CD4-positive, alpha-beta T cell (primary cell): ENCODE results near the gene CIZ1. TPM values are rescaled to one million over a fixed set of nuclear protein-coding genes. Genes with fewer than 3 reads are reported as not detected.
A peak's percentile ranks its signal among the peaks of the same experiment; 100 is the strongest.

Source experiments
- ATAC-seq: fragments of 200-7000 bp; cut with Tn5 transposase; one replicate; pipeline ENCODE4 v1.10.0; 2022; ENCODE audit warnings: mild to moderate bottlenecking; ENCODE audit not compliant: poor library complexity
- CTCF ChIA-PET: fragments of 350-600 bp; sonication (Branson Sonifier 250); formaldehyde crosslinking; loops from one replicate; lab custom pipeline; 2021; ENCODE audit warnings: antibody characterized with exemption, inconsistent platforms; lab: Charles Lee
- POLR2A ChIA-PET: fragments of 350-600 bp; sonication (Branson Sonifier 250); formaldehyde crosslinking; loops from one replicate; lab custom pipeline; 2021; ENCODE audit warnings: antibody characterized with exemption, inconsistent platforms; lab: Charles Lee
- DNase-seq, 14 experiments: peaks; one replicate each; pipeline ENCODE4 v3.0.0-alpha.2; 2013 to 2020; ENCODE audit warnings: mixed read lengths in 2 of 14
- H3K27ac ChIP-seq, 2 donors: one replicate each; pipeline versions ENCODE4 v1.5.1 to v1.7.0; 2013; ENCODE audit warnings: low read length in 2 of 2, low read depth in 1 of 2, mild to moderate bottlenecking in 1 of 2
- H3K27me3 ChIP-seq, 2 experiments: 1 replicate in 1 of 2; 2 replicates in 1 of 2; pipeline versions ENCODE4 v1.6.1 to v1.7.0; 2013; ENCODE audit warnings: low read length in 2 of 2, control low read depth in 1 of 2, mild to moderate bottlenecking in 1 of 2, moderate library complexity in 1 of 2; ENCODE audit not compliant: insufficient read depth in 2 of 2, control insufficient read depth in 1 of 2
- H3K36me3 ChIP-seq: one replicate; pipeline ENCODE4 v1.6.1; 2013; ENCODE audit warnings: low read length, control low read depth; ENCODE audit not compliant: insufficient read depth
- H3K4me1 ChIP-seq: one replicate; pipeline ENCODE4 v1.6.1; 2013; ENCODE audit warnings: low read length, control low read depth; ENCODE audit not compliant: insufficient read depth
- H3K4me3 ChIP-seq: one replicate; pipeline ENCODE4 v1.5.1; 2013; ENCODE audit warnings: mild to moderate bottlenecking, low read length, moderate library complexity
- H3K9me3 ChIP-seq, 2 experiments: 1 replicate in 1 of 2; 2 replicates in 1 of 2; pipeline versions ENCODE4 v1.6.1 to v1.7.0; 2013; ENCODE audit warnings: low read length in 2 of 2, mild to moderate bottlenecking in 2 of 2, control low read depth in 1 of 2, moderate library complexity in 1 of 2; ENCODE audit not compliant: control insufficient read depth in 1 of 2, insufficient read depth in 1 of 2
- H3K27ac Mint-ChIP-seq: one replicate; pipeline ENCODE4 v1.8.0; 2020; ENCODE audit warnings: mixed read lengths
- H3K27me3 Mint-ChIP-seq: one replicate; pipeline ENCODE4 v1.8.0; 2021; ENCODE audit warnings: mixed read lengths
- H3K36me3 Mint-ChIP-seq: one replicate; pipeline ENCODE4 v1.8.0; 2021; ENCODE audit warnings: low read depth, mixed read lengths
- H3K4me1 Mint-ChIP-seq: one replicate; pipeline ENCODE4 v1.8.0; 2021; ENCODE audit warnings: low read depth, mixed read lengths
- H3K4me3 Mint-ChIP-seq: one replicate; pipeline ENCODE4 v1.8.0; 2020; ENCODE audit warnings: mild to moderate bottlenecking, mixed read lengths
- H3K9me3 Mint-ChIP-seq: one replicate; pipeline ENCODE4 v1.8.0; 2020; ENCODE audit warnings: mixed read lengths
- CTCF ChIP-seq: fragments of 200-600 bp; IDR thresholded peaks from one replicate; pipeline ENCODE4 v1.8.0; 2022; ENCODE audit warnings: antibody characterized with exemption, mild to moderate bottlenecking
- intact Hi-C, 2 experiments: fragments of 100-400 bp; cut with DNase I in 1 of 2; cut with micrococcal nuclease in 1 of 2; formaldehyde crosslinking; loops; one replicate each; pipeline versions ENCODE4 v1.15.1 to v1.9.0; 2023 to 2025; cut with DNase I, micrococcal nuclease
- total RNA-seq, 174 experiments: library from RNA in 2 of 174; stranded (reverse) in 2 of 174; gene quantifications; one replicate each; pipeline ENCODE4 v1.2.3 and lab custom pipeline; 2021 to 2026

The CIZ1 gene
- total RNA-seq, 2 experiments from 2014 or later, result 106 to 107 TPM

- no peaks in the 10 kb centered on the region for H3K27me3 ChIP-seq
- Mint-ChIP-seq H3K4me3 (no peak overlapping the region), H3K9me3 (no peaks in the 10 kb centered on the region), H3K27ac (no peak overlapping the region), H3K36me3 (peaks cover 63% of the 10 kb centered on the region), H3K4me1 (peaks cover 7% of the 10 kb centered on the region), H3K27me3 (no peaks in the 10 kb centered on the region)
- POLR2A ChIA-PET, result no interaction called here
- peak overlapping the region in 1 of 2 donors; percentile 3 for H3K27ac ChIP-seq
- CTCF ChIA-PET, result no interaction called here
- intact Hi-C loops, result no loop called here
- no peak overlapping the region for H3K4me3 ChIP-seq
- H3K36me3 ChIP-seq, result peaks cover 66% of the 10 kb centered on the region
- ATAC-seq, result no peak
- TF ChIP-seq CTCF, result no peak
- peaks cover under 1% of the 10 kb centered on the region for H3K4me1 ChIP-seq
- H3K9me3 ChIP-seq, result no peaks in the 10 kb centered on the region
- DNase-seq, result no peak
These were observed 24.2 kb downstream of the CIZ1 start for GRCh38 chr9:128167209-128167608.

DNA sequence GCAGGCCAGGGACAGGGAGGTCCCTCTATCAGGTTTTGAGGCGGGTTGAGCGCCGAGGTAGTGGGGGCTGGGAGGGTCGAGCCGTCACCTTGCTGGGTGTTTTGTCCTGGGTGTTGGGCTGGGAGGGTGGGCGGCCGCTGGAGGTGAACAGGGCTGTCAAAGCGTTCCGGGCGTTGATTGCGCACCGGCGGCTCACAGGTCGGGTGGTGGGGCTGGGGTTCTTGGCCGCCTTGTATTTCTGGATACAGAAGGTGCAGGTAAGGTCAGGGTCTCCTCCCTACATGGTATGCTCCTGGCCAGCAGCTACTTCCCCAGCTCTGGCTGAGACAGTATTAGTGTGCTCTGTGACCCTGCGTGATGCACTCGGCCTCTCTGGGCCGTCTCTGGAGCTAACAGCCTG is 25.2 kb downstream of the CIZ1 start:
- H3K36me3 Mint-ChIP-seq, result peaks cover 66% of the 10 kb centered on the region
- ATAC-seq (no peak), DNase-seq (no peak)
- no peak overlapping the region for H3K4me3 Mint-ChIP-seq
- H3K36me3 ChIP-seq, result peaks cover 66% of the 10 kb centered on the region
- TF ChIP-seq CTCF, result no peak
- H3K9me3 ChIP-seq, result no peaks in the 10 kb centered on the region
- CTCF ChIA-PET, result no interaction called here
- H3K4me1 ChIP-seq, result peaks cover 6% of the 10 kb centered on the region
- POLR2A ChIA-PET, result no interaction called here
- no peaks in the 10 kb centered on the region for H3K9me3 Mint-ChIP-seq
- intact Hi-C loops, result no loop called here
- H3K27ac ChIP-seq, result no peak overlapping the region
- H3K27me3 Mint-ChIP-seq, result no peaks in the 10 kb centered on the region
- no peak overlapping the region for H3K27ac Mint-ChIP-seq
- H3K4me3 ChIP-seq, result no peak overlapping the region
- peaks cover 10% of the 10 kb centered on the region for H3K4me1 Mint-ChIP-seq
- H3K27me3 ChIP-seq, result no peaks in the 10 kb centered on the region

DNA sequence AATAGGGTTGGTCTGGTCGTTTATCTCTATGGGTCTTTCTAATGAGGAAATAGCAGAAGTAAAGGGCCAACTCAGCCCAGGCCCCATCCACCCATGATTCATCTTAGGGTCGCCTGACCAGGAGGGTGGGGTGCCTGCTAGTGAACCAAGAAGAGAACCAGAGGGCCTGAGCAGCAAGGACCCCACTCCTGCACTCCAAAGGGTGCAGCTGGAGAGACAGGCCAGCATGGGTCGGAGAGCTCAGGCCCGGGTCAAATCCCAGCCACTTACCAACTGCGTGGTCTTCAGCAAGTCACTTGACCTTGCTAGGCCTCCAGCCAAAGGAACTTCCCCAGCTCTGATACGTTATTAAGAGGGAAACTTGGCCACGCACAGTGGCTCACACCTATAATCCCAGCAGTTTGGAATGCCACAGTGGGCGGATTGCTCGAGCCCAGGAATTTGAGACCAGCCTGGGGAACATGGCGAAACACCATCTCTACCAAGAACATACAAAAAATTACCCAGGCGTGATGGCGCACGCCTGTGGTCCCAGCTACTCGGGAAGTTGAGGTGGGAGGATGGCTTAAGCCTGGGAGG is 27.0 kb downstream of the CIZ1 start:
- H3K9me3 ChIP-seq, result no peaks in the 10 kb centered on the region
- intact Hi-C loops, result no loop called here
- peaks cover 56% of the 10 kb centered on the region for H3K36me3 ChIP-seq
- TF ChIP-seq CTCF, result no peak
- POLR2A ChIA-PET, result no interaction called here
- no peak for DNase-seq
- CTCF ChIA-PET, result no interaction called here
- peaks cover 20% of the 10 kb centered on the region for H3K4me1 ChIP-seq
- Mint-ChIP-seq H3K36me3 (peaks cover 58% of the 10 kb centered on the region), H3K27ac (no peak overlapping the region), H3K4me3 (no peak overlapping the region), H3K9me3 (no peaks in the 10 kb centered on the region), H3K27me3 (no peaks in the 10 kb centered on the region), H3K4me1 (peaks cover 17% of the 10 kb centered on the region)
- H3K4me3 ChIP-seq, result no peak overlapping the region
- H3K27ac ChIP-seq, result no peak overlapping the region
- no peak for ATAC-seq
- H3K27me3 ChIP-seq, result no peaks in the 10 kb centered on the region
